ENCODE results near the gene ASXL2.
A peak's percentile ranks its signal among the peaks of the same experiment; 100 is the strongest.
"Not testable (repeated sequence)": the region's sequence is repeated elsewhere in the genome, so short reads cannot be mapped to it uniquely, and the experiment has no call there.

ASXL2 gene

DNA sequence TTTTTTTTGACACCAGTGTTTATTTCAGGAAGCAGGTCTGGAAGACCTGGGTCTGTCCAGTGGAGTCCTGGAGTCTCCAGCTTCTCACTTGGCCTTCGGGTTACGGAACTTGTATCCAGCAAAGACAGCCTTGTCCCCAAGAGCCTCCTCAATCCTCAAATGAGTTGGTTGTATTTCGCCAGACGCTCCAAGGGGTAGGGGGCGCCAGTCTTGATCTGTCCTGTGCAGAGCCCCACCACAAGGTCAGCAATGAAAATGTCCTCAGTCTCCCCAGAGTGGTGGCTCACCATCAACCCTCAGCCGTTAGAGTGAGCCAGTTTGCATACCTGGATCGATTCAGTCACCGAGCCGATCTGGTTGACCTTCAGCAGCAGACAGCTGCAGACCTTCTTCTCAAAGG is 21.9 kb downstream of the ASXL2 start:
- Mint-ChIP-seq H3K27me3 (no peaks in the 10 kb centered on the region), H3K4me3 (no peak overlapping the region), H3K36me3 (no peaks in the 10 kb centered on the region), H3K4me1 (ENCODE audit: low read depth) (peaks cover 50% of the 10 kb centered on the region), H3K27ac (no peak overlapping the region), H3K9me3 (ENCODE audit: low read depth) (no peaks in the 10 kb centered on the region)

DNA sequence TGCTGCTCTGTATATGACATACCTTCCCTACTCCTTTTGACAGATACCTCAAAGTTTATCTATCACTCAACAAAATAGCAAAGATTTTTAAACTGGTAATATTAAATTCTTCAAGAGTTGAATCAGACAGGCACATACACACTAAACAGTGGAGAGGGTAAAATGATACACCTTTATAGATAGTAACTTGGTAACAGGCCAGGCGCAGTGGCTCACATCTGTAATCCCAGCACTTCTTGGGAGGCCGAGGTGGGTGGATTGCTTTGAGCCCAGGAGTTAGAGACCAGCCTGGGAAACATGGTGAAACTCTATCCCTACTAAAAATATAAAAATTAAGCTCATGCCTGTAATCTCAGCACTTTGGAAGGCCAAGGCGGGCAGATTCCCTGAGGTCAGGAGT is 23.2 kb downstream of the ASXL2 start:
- Mint-ChIP-seq H3K4me1 (ENCODE audit: low read depth) (peaks cover 55% of the 10 kb centered on the region), H3K36me3 (no peaks in the 10 kb centered on the region), H3K27me3 (no peaks in the 10 kb centered on the region), H3K4me3 (no peak overlapping the region), H3K9me3 (ENCODE audit: low read depth) (no peaks in the 10 kb centered on the region), H3K27ac (no peak overlapping the region)

DNA sequence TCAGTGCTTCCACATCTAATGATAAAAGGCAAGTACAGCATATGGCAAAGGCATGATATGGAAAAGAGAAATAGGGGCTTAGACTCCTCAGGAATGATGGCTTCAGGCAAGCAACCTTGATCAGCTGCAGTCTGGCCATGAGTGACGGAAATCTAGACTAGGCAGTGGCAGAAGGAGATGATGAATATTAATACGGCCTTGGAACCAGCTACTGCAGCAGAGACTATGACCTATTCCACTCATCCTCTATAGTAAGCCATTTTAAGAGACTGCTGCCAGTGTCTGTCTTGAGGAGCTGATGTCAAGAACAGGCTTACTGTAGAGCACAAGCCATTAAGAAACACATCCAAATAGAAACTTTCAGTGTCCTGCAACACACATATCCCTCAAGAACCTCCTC is 23.7 kb downstream of the ASXL2 start:
- no peaks in the 10 kb centered on the region for H3K36me3 Mint-ChIP-seq
- H3K4me3 Mint-ChIP-seq, result no peak overlapping the region
- H3K27ac Mint-ChIP-seq, result peak overlapping the region; percentile 0
- peaks cover 54% of the 10 kb centered on the region for H3K4me1 Mint-ChIP-seq (ENCODE audit: low read depth)
- H3K27me3 Mint-ChIP-seq, result no peaks in the 10 kb centered on the region
- H3K9me3 Mint-ChIP-seq (ENCODE audit: low read depth), result no peaks in the 10 kb centered on the region

DNA sequence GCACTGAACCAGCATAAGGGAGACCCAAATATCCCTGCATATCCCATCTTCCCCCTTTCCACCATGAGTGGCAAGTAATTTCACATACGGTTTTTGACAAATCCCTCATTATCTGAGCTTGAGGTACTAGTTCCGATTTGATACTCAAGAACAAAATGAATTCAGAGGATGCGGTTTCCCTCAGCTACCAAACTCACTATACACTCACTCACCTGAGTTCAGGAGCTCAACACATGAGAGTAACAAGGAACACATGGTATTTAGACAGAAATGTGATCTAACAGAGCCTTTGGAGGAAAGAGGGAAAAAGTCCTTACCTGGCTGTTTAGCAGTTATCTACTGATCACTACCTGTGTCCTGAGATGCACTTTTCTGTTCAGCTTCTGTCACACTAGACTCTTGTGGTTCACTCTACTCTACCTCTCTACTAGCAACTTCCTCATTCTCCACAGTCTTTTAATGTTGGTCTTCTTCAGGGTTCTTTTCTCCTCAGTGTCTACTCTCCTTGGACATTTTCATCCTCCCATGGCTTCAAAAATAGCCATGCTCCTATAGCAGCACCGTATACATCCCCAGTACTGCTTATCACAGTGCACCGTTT is 25.1 kb downstream of the ASXL2 start:
- H3K27me3 Mint-ChIP-seq, result no peaks in the 10 kb centered on the region
- H3K4me1 Mint-ChIP-seq (ENCODE audit: low read depth), result peaks cover 51% of the 10 kb centered on the region
- H3K27ac Mint-ChIP-seq, result peak overlapping the region; percentile 77
- H3K9me3 Mint-ChIP-seq (ENCODE audit: low read depth), result no peaks in the 10 kb centered on the region
- no peaks in the 10 kb centered on the region for H3K36me3 Mint-ChIP-seq
- H3K4me3 Mint-ChIP-seq, result peak overlapping the region; percentile 6

DNA sequence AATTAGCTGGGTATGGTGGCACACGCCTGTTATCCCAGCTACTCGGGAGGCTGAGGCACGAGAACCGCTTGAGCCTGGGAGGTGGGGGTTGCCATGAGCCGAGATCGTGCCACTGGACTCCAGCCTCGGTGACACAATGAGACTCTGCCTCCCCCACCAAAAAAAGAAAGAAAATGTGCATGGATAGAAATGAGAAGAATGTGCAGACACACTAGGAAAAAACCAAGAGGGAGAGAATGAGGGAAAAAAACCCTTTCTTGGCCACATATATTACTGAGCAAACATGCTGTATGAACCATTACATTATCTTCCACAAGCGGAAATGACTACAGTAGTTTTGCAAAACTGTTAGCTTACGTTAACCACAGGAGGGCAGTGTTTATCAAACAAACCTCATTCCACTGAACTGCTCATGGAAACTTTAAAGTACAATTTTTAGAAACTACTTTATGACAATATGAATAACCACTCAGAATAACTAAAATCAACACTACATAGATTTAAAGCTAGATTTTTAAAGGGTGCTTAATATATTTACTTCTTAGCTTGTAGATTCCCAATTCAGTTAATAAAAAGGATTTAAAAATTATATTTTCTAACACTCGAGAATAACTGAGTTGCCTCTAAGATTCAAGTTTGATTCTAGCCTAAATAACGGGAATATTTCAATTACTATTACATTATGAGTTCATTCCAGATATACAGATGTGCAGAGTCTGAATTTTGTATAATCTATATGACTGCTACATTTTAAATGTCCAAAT is 26.4 kb downstream of the ASXL2 start:
- Mint-ChIP-seq H3K4me1 (ENCODE audit: low read depth) (peaks cover 49% of the 10 kb centered on the region), H3K36me3 (peaks cover 3% of the 10 kb centered on the region), H3K9me3 (ENCODE audit: low read depth) (no peaks in the 10 kb centered on the region), H3K27ac (peak overlapping the region; percentile 77), H3K27me3 (no peaks in the 10 kb centered on the region), H3K4me3 (peak overlapping the region; percentile 65)

DNA sequence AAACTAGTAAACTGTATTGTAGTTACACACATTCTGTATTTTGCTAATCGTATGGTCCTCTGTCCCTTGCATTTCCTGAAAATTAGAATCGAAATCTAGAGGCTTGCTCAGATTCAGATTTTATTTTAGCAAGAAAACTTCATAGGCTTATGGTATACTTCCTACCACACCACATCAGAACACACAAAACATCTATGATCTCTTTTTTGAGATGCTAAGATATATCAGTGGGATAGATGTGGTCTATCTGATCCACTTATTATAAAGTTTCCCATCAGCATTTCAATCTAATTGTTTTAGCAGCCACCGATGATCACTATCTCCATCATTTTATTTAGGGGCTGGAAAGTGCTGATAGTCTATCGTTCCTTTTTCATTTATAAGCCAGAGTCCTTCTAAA is 27.9 kb downstream of the ASXL2 start:
- H3K36me3 Mint-ChIP-seq; H3K9me3 Mint-ChIP-seq (ENCODE audit: low read depth); H3K27me3 Mint-ChIP-seq: not testable (repeated sequence)
- Mint-ChIP-seq H3K4me3 (peak overlapping the region; percentile 8), H3K4me1 (ENCODE audit: low read depth) (peaks cover 49% of the 10 kb centered on the region), H3K27ac (peak overlapping the region; percentile 78)

DNA sequence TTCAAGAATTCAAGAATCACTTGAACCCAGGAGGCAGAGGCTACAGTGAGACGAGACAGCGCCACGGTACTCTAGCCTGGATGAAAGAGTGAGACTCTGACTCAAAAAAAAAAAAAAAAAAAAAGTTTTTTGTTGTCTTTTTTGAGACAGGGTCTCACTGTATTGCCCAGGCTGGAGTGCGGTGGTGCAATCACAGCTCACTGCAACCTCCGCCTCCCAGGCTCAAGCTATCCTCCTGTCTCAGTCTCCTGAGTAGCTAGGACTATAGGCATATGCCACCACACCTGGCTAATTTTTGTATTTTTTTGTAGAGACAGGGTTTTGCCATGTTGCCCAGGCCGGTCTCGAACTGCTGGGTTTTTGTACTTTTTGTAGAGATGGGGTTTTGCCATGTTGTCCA is 28.9 kb downstream of the ASXL2 start:
- not testable (repeated sequence) for H3K27me3 Mint-ChIP-seq; H3K36me3 Mint-ChIP-seq; H3K27ac Mint-ChIP-seq; H3K4me3 Mint-ChIP-seq; H3K9me3 Mint-ChIP-seq (ENCODE audit: low read depth)
- peaks cover 43% of the 10 kb centered on the region for H3K4me1 Mint-ChIP-seq (ENCODE audit: low read depth)

DNA sequence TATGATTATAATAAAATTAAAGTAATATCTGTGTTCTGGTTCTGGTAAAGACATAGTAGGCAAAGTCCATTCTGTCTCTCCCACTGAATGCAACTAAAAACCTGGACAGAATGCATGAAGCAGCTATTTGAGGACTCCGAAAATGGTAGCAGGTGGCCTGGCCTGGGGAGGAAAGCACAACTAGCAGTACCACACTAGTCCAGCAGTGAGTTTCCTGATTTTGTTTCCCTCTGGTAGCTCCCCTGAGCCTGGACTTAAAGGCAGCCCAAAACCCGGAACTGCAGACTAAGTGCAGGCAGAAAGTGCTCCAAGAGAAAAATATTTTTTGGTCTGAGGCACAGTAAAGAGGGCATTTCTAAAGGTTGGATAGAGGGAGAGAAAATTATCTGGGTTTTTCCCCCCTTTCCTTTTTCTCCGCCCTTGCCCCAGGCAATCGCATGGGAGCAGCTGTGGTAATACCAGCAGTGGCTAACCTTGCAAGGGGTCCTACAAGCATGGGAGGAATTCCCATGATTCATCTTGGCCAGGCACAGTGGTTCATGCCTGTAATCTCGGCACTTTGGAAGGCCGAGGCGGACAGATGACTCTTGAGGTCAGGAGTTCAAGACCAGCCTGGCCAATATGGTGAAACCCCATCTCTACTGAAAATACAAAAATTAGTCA is 32.3 kb downstream of the ASXL2 start:
- Mint-ChIP-seq H3K4me3 (no peak overlapping the region), H3K36me3 (peaks cover 3% of the 10 kb centered on the region), H3K27ac (no peak overlapping the region), H3K27me3 (no peaks in the 10 kb centered on the region), H3K9me3 (ENCODE audit: low read depth) (no peaks in the 10 kb centered on the region), H3K4me1 (ENCODE audit: low read depth) (peaks cover 10% of the 10 kb centered on the region)

DNA sequence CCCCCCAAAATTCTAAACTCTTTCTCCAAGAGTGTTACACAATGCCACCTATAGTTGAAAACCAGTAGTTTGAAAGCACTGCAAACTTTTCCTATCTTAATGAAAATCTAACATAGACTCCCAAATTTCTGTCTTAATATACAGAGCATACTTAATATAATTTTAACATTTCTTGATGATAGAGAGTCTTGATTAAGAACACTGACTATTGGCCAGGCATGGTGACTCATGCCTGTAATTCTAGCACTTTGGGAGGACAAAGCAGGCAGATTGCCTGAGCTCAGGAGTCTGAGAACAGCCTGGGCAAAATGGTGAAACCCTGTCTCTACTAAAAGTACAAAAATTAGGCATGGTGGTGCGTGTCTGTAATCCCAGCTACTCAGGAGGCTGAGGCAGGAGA is 34.2 kb downstream of the ASXL2 start:
- no peak overlapping the region for H3K4me3 Mint-ChIP-seq
- no peak overlapping the region for H3K27ac Mint-ChIP-seq
- no peaks in the 10 kb centered on the region for H3K27me3 Mint-ChIP-seq
- H3K4me1 Mint-ChIP-seq (ENCODE audit: low read depth), result peaks cover 2% of the 10 kb centered on the region
- H3K9me3 Mint-ChIP-seq (ENCODE audit: low read depth), result no peaks in the 10 kb centered on the region
- H3K36me3 Mint-ChIP-seq, result peaks cover 9% of the 10 kb centered on the region

DNA sequence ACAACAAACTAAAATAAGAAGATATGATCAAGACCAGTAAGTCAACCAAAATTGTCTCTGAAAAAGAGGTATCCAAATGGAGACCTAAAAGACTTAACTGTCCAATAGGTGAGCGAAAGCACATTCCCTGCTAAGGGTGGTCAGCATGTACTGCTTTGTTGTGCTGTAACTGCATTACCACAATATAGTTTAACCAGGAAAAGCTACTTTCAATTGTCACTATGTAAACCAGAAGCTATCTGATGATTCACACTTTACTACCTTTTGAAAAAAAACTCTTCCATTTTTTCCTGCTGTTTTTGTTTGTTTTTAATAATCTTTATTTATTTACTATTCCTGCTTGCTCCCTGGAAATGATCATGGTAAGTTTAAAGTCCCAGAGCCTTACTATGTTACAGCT is 36.1 kb downstream of the ASXL2 start:
- no peaks in the 10 kb centered on the region for H3K9me3 Mint-ChIP-seq (ENCODE audit: low read depth)
- no peak overlapping the region for H3K4me3 Mint-ChIP-seq
- H3K4me1 Mint-ChIP-seq (ENCODE audit: low read depth), result peaks cover 10% of the 10 kb centered on the region
- H3K36me3 Mint-ChIP-seq, result peaks cover 8% of the 10 kb centered on the region
- no peak overlapping the region for H3K27ac Mint-ChIP-seq
- H3K27me3 Mint-ChIP-seq, result no peaks in the 10 kb centered on the region

DNA sequence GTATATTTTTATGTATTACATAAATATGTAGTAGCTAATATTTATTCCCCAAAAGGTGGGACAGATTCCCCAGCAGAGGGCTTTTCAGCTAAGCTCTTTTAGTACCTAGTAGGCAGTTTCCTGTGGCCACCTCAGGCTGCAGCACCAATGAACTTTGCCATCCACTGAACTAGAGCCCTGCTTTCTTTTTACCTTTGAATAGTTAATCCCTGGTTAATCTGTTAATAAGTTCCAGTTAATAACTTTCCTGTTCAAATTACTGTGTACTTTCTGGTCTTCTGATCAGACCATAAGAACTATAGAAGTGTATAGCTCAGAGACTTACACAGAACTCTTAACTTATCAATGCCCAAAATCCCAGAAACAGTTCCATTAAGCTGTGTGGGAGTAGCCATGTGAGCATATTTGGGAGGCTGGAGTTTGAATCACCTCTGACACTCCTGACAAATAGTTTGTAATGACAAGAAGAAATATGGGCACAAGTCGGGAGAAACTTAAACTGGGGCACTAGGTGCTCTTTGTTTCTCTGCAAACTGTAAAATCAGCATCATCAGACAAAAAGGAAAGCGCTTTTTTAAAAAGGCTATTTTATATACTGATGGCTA is 40.0 kb downstream of the ASXL2 start:
- peaks cover 9% of the 10 kb centered on the region for H3K36me3 Mint-ChIP-seq
- no peak overlapping the region for H3K27ac Mint-ChIP-seq
- peaks cover 24% of the 10 kb centered on the region for H3K4me1 Mint-ChIP-seq (ENCODE audit: low read depth)
- no peaks in the 10 kb centered on the region for H3K9me3 Mint-ChIP-seq (ENCODE audit: low read depth)
- H3K27me3 Mint-ChIP-seq, result no peaks in the 10 kb centered on the region
- no peak overlapping the region for H3K4me3 Mint-ChIP-seq

DNA sequence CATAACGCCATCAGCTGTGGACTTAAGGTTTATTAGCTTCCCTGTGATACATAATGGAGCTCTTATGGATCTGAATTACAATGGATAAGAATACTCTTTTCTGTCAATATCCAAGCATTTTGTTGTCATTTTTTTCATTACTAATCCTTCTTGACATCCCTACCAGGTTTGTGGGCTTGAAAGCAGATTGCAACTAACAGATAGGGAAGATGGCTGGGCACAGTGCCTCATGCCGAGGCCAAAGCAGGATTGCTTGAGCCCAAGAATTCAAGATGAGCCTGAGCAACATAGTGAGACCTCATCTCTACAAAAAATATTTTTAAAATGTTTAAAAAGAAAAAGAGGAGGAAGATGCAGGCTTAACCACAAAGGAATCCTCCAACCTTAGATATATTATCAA is 42.4 kb downstream of the ASXL2 start:
- Mint-ChIP-seq H3K36me3 (peaks cover 15% of the 10 kb centered on the region), H3K27ac (no peak overlapping the region), H3K4me3 (no peak overlapping the region), H3K9me3 (ENCODE audit: low read depth) (no peaks in the 10 kb centered on the region), H3K27me3 (no peaks in the 10 kb centered on the region), H3K4me1 (ENCODE audit: low read depth) (peaks cover 45% of the 10 kb centered on the region)

DNA sequence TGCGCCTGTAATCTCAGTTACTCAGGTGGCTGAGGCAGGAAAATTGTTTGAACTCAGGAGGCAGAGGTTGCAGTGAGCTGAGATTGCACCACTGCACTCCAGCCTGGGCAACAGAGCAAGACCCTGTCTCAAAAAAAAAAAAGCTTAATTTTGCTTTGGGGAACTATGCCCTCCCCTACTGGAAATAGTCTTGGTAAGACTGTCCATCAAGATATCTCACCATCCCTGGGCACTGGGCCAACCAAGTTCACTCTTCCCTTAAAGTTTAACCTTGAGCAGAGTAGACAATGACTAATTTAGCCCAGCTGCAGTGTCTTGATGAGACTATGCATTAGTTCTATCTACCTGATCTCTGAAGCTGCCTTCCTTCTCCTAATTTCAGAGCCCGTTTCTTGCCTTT is 44.7 kb downstream of the ASXL2 start:
- H3K4me3 Mint-ChIP-seq, result no peak overlapping the region
- peak overlapping the region; percentile 83 for H3K27ac Mint-ChIP-seq
- H3K9me3 Mint-ChIP-seq (ENCODE audit: low read depth), result no peaks in the 10 kb centered on the region
- H3K36me3 Mint-ChIP-seq, result peaks cover 13% of the 10 kb centered on the region
- H3K4me1 Mint-ChIP-seq (ENCODE audit: low read depth), result peaks cover 59% of the 10 kb centered on the region
- H3K27me3 Mint-ChIP-seq, result no peaks in the 10 kb centered on the region

DNA sequence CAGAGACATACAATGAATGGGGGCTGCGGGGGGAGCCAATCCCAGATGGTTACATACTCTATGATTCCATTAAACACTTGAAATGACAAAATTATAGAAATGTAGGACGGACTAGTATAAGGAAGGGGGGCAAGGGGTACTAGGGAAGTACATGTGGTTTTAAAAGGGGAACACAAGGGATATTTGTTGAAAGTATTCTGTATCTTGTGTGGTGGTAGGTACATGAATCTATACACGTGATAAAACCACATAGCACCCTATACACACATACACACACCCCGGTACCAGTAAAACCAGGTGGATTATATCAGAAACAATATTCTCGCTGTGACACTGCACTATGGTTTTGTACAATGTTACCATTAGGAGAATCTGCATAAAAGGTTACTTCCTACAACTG is 45.4 kb downstream of the ASXL2 start:
- H3K9me3 Mint-ChIP-seq (ENCODE audit: low read depth), result no peaks in the 10 kb centered on the region
- H3K27ac Mint-ChIP-seq, result peak overlapping the region; percentile 83
- peak overlapping the region; percentile 72 for H3K4me3 Mint-ChIP-seq
- H3K4me1 Mint-ChIP-seq (ENCODE audit: low read depth), result peaks cover 55% of the 10 kb centered on the region
- H3K36me3 Mint-ChIP-seq, result peaks cover 13% of the 10 kb centered on the region
- no peaks in the 10 kb centered on the region for H3K27me3 Mint-ChIP-seq

DNA sequence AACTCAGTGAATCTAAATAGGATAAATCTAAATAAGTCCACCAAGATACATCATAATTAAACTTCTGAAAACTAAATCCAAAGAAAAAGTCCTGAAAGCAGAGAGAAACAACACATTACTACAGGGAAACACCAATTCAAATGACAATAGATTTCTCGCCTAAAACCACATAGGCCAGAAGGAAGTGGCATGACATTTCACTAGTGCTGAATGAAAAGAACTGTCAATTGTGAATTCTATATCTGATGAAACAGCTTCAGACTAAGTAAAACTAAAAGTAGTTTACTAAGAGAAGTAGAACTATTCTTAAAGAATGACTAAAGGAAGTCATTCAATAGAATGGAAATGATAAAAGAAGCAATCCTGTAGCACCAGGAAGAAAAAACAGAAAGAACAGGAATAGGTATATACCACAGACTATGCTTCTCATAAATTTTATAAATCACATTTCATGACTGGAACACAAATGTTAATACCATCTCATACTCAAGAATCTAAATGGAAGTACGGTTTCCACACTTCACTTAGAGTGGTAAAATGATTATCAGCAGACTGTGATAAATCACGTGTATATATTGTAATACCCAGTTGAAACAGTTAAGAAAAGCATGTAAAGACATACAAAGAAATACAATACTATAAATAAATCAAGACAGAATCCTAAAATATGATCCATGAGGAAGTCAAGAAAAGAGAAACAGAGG is 46.4 kb downstream of the ASXL2 start:
- Mint-ChIP-seq H3K27ac (peak overlapping the region; percentile 83), H3K36me3 (peaks cover 10% of the 10 kb centered on the region), H3K9me3 (ENCODE audit: low read depth) (no peaks in the 10 kb centered on the region), H3K4me1 (ENCODE audit: low read depth) (peaks cover 58% of the 10 kb centered on the region), H3K4me3 (peak overlapping the region; percentile 72), H3K27me3 (no peaks in the 10 kb centered on the region)
